SK-N-SH (cell line): ENCODE measurements around the gene SLC8A1.

ENCODE experiments used
- CTCF ChIP-seq: fragments of 200-600 bp; sonication (generic); IDR thresholded peaks from 2 replicates; pipeline ENCODE4 v1.6.1; 2017; ENCODE audit warnings: antibody characterized with exemption, mild to moderate bottlenecking, moderate library complexity
- EP300 ChIP-seq, 2 experiments: IDR thresholded peaks; 2 replicates each; pipeline versions ENCODE4 v1.4.0 to v1.6.1; 2012; ENCODE audit warnings: borderline replicate concordance in 1 of 2, low read depth in 1 of 2, low read length in 1 of 2
- GABPA ChIP-seq: IDR thresholded peaks from 2 replicates; pipeline ENCODE4 v1.4.0; 2012; ENCODE audit warnings: low read depth, mild to moderate bottlenecking
- MXI1 ChIP-seq: IDR thresholded peaks from 2 replicates; pipeline ENCODE4 v1.6.1; 2012; ENCODE audit warnings: mild to moderate bottlenecking, low read depth, low read length, improper control_type of control experiment
- POLR2AphosphoS5 ChIP-seq: IDR thresholded peaks from 2 replicates; pipeline ENCODE4 v1.6.1; 2012; ENCODE audit warnings: low read depth, low read length
- RAD21 ChIP-seq: IDR thresholded peaks from 2 replicates; pipeline ENCODE4 v1.6.1; 2012; ENCODE audit warnings: mild to moderate bottlenecking, low read length
- TAF1 ChIP-seq: IDR thresholded peaks from 2 replicates; pipeline ENCODE4 v1.6.1; 2012; ENCODE audit warnings: low read depth, mild to moderate bottlenecking, low read length, moderate library complexity, borderline replicate concordance
- USF1 ChIP-seq: IDR thresholded peaks from 2 replicates; pipeline ENCODE4 v1.4.0; 2012; ENCODE audit warnings: low read depth, borderline replicate concordance
- YY1 ChIP-seq: IDR thresholded peaks from 2 replicates; pipeline ENCODE4 v1.4.0; 2012; ENCODE audit warnings: low read depth, mild to moderate bottlenecking

GRCh38 chr2:40266201-40266600 is 185.7 kb downstream of the SLC8A1 start:
- TF ChIP-seq MXI1, result no peak
- TF ChIP-seq YY1, result no peak
- TF ChIP-seq POLR2AphosphoS5, result no peak
- no peak for TF ChIP-seq USF1
- TF ChIP-seq CTCF, result no peak
- TF ChIP-seq RAD21, result no peak
- no peak for TF ChIP-seq GABPA
- TF ChIP-seq EP300 (IDR thresholded peaks at IDR 0.05; ENCODE audit: borderline replicate concordance in 1 of 2, low read depth in 1 of 2, low read length in 1 of 2), result no peak
- TF ChIP-seq TAF1, result no peak
